HCT116 (cell line): ENCODE data around the gene CDH23. TPM values are rescaled to one million over a fixed set of nuclear protein-coding genes. Genes with fewer than 3 reads are reported as not detected.

Experiments used
- ATAC-seq: fragments of 200-7000 bp; cut with Tn5 transposase; 2 replicates; pipeline ENCODE4 v1.9.1; 2020; ENCODE audit warnings: mild to moderate bottlenecking, moderate library complexity
- BruUV-seq: library from RNA; stranded (reverse); fragments of 400-500 nt; replicated peaks from 2 replicates; lab custom pipeline; 2021; lab: Mats Ljungman, UMichigan
- CTCF ChIA-PET: fragments of 300-600 bp; sonication (Branson Sonifier 250); formaldehyde crosslinking; loops from one replicate; lab custom pipeline; 2021; ENCODE audit warnings: antibody characterized with exemption; lab: Charles Lee
- POLR2A ChIA-PET: fragments of 300-600, 350-600 bp; sonication (Branson Sonifier 250); formaldehyde crosslinking; loops from one replicate; lab custom pipeline; 2021; ENCODE audit warnings: antibody characterized with exemption; lab: Charles Lee
- RAD21 ChIA-PET, 2 experiments: fragments of 300-600 bp; sonication (Branson Sonifier 250); formaldehyde crosslinking; loops; one replicate each; lab custom pipeline; 2023; ENCODE audit warnings: low total read pairs in 2 of 2; ENCODE audit not compliant: uncharacterized antibody in 2 of 2, unreplicated experiment in 2 of 2, low non-redundant PET in 1 of 2; lab: Charles Lee
- DNase-seq: peaks from one replicate; pipeline ENCODE4 v3.0.0-alpha.2; 2010; ENCODE audit warnings: low read depth, low spot score
- H2AFZ ChIP-seq: fragments of 200-600 bp; shearing (Covaris generic), sonication (generic); 2 replicates; pipeline ENCODE4 v1.6.1; 2017; ENCODE audit warnings: low read depth, mixed run types, mixed read lengths, antibody characterized with exemption, low read length; ENCODE audit not compliant: poor library complexity, severe bottlenecking
- H3K27ac ChIP-seq: 2 replicates; pipeline ENCODE4 v1.5.1; 2012; ENCODE audit warnings: low read depth, low read length
- H3K27me3 ChIP-seq: fragments of 200-600 bp; sonication (generic); 2 replicates; pipeline ENCODE4 v1.6.1; 2016; ENCODE audit warnings: mixed run types, low read length, mixed read lengths; ENCODE audit not compliant: insufficient read depth
- H3K36me3 ChIP-seq, 2 experiments: fragments of 200-500 bp in 1 of 2; fragments of 200-600 bp in 1 of 2; sonication (Bioruptor generic) in 1 of 2; sonication (generic) in 1 of 2; 2 replicates each; pipeline versions ENCODE4 v1.5.1 to v1.6.1; 2014 to 2016; ENCODE audit warnings: low read length in 2 of 2, inconsistent platforms in 1 of 2, mixed read lengths in 1 of 2, mixed run types in 1 of 2; ENCODE audit not compliant: insufficient read depth in 2 of 2, control insufficient read depth in 1 of 2
- H3K4me1 ChIP-seq, 2 experiments: fragments of 200-600 bp in 1 of 2; sonication (generic) in 1 of 2; 2 replicates each; pipeline versions ENCODE4 v1.5.1 to v1.6.1; 2012 to 2017; ENCODE audit warnings: low read length in 2 of 2, inconsistent platforms in 1 of 2, mild to moderate bottlenecking in 1 of 2, mixed read lengths in 1 of 2, mixed run types in 1 of 2, moderate library complexity in 1 of 2; ENCODE audit not compliant: insufficient read depth in 2 of 2, control insufficient read depth in 1 of 2
- H3K4me2 ChIP-seq: fragments of 200-600 bp; sonication (generic); 2 replicates; pipeline ENCODE4 v1.6.1; 2017; ENCODE audit warnings: mixed run types, low read length, mixed read lengths
- H3K4me3 ChIP-seq, 2 experiments: fragments of 200-600 bp in 1 of 2; sonication (generic) in 1 of 2; replicated peaks in 1 of 2; 2 replicates each; pipeline ENCODE4 v1.5.1; 2011 to 2016; ENCODE audit warnings: low read length in 2 of 2, control low read depth in 1 of 2, low read depth in 1 of 2, mild to moderate bottlenecking in 1 of 2, mixed read lengths in 1 of 2, mixed run types in 1 of 2
- H3K79me2 ChIP-seq: fragments of 200-600 bp; sonication (generic); 2 replicates; pipeline ENCODE4 v1.6.1; 2017; ENCODE audit warnings: mild to moderate bottlenecking, mixed run types, low read length, moderate library complexity, mixed read lengths; ENCODE audit not compliant: insufficient read depth
- H3K9ac ChIP-seq: fragments of 200-600 bp; sonication (generic); 2 replicates; pipeline ENCODE4 v1.6.1; 2016; ENCODE audit warnings: low read length, mixed read lengths
- H3K9me2 ChIP-seq: fragments of 200-600 bp; sonication (generic), shearing (Covaris generic); 2 replicates; pipeline ENCODE4 v1.6.1; 2017; ENCODE audit warnings: mixed run types, mild to moderate bottlenecking, moderate library complexity; ENCODE audit not compliant: insufficient read depth
- H3K9me3 ChIP-seq, 2 experiments: fragments of 200-500 bp in 1 of 2; fragments of 200-600 bp in 1 of 2; sonication (Bioruptor generic) in 1 of 2; sonication (generic) in 1 of 2; 2 replicates each; pipeline ENCODE4 v1.6.1; 2014 to 2017; ENCODE audit warnings: low read length in 2 of 2, mixed read lengths in 2 of 2, inconsistent platforms in 1 of 2, low read depth in 1 of 2, mild to moderate bottlenecking in 1 of 2, mixed run types in 1 of 2, moderate library complexity in 1 of 2; ENCODE audit not compliant: control insufficient read depth in 1 of 2, insufficient read depth in 1 of 2
- H4K20me1 ChIP-seq: fragments of 200-600 bp; sonication (generic), shearing (Covaris generic); 2 replicates; pipeline ENCODE4 v1.6.1; 2017; ENCODE audit warnings: mixed run types, mild to moderate bottlenecking, moderate library complexity; ENCODE audit not compliant: insufficient read depth
- CBX3 ChIP-seq: IDR thresholded peaks from 2 replicates; pipeline ENCODE4 v1.6.1; 2012; ENCODE audit warnings: low read depth
- CEBPB ChIP-seq: IDR thresholded peaks from 2 replicates; pipeline ENCODE4 v1.6.1; 2012; ENCODE audit warnings: low read depth
- EGR1 ChIP-seq: IDR thresholded peaks from 2 replicates; pipeline ENCODE4 v1.6.1; 2012; ENCODE audit warnings: low read depth
- ELF1 ChIP-seq: IDR thresholded peaks from 2 replicates; pipeline ENCODE4 v1.6.1; 2012; ENCODE audit warnings: low read depth, borderline replicate concordance
- EZH2 ChIP-seq: fragments of 200-600 bp; sonication (generic); IDR thresholded peaks from 2 replicates; pipeline ENCODE4 v1.6.1; 2017; ENCODE audit warnings: antibody characterized with exemption, mixed run types
- JUND ChIP-seq: IDR thresholded peaks from 2 replicates; pipeline ENCODE4 v1.6.1; 2012
- POLR2A ChIP-seq: IDR thresholded peaks from 2 replicates; pipeline ENCODE4 v1.7.0; 2011; ENCODE audit warnings: borderline replicate concordance; ENCODE audit not compliant: insufficient read depth, insufficient read length; ENCODE audit errors: extremely low read depth
- POLR2AphosphoS5 ChIP-seq: IDR thresholded peaks from 2 replicates; pipeline ENCODE4 v1.6.1; 2011; ENCODE audit warnings: mild to moderate bottlenecking, low read depth, low read length, moderate library complexity
- RAD21 ChIP-seq: IDR thresholded peaks from 2 replicates; pipeline ENCODE4 v1.6.1; 2012; ENCODE audit warnings: low read depth, mild to moderate bottlenecking
- SIN3A ChIP-seq: IDR thresholded peaks from 2 replicates; pipeline ENCODE4 v1.6.1; 2012; ENCODE audit warnings: low read depth
- SP1 ChIP-seq: IDR thresholded peaks from 2 replicates; pipeline ENCODE4 v1.6.1; 2012; ENCODE audit warnings: low read depth
- SRF ChIP-seq: IDR thresholded peaks from 2 replicates; pipeline ENCODE4 v1.6.1; 2012; ENCODE audit warnings: low read depth
- TCF7L2 ChIP-seq: IDR thresholded peaks from 2 replicates; pipeline ENCODE4 v1.7.0; 2011; ENCODE audit warnings: borderline replicate concordance, inconsistent platforms; ENCODE audit not compliant: insufficient read depth, insufficient read length; ENCODE audit errors: extremely low read depth
- YY1 ChIP-seq: IDR thresholded peaks from 2 replicates; pipeline ENCODE4 v1.6.1; 2011; ENCODE audit warnings: low read length, low read depth, moderate library complexity, mild to moderate bottlenecking; ENCODE audit not compliant: insufficient replicate concordance; ENCODE audit errors: extremely low read depth
- ZFX ChIP-seq: fragments of 450-650 bp; IDR thresholded peaks from 2 replicates; pipeline ENCODE4 v1.6.1; 2017
- ZNF274 ChIP-seq: fragments of 200-500 bp; sonication (Bioruptor generic); IDR thresholded peaks from 2 replicates; pipeline ENCODE4 v1.6.1; 2014; ENCODE audit warnings: mild to moderate bottlenecking, low read depth, low read length, inconsistent platforms
- intact Hi-C: fragments of 100-400 bp; cut with micrococcal nuclease; formaldehyde crosslinking; loops from 2 replicates; pipeline ENCODE4 v1.10.0; 2022
- total RNA-seq: library from RNA; stranded (reverse); gene quantifications from one replicate; pipeline ENCODE4 v1.2.1, GENCODE V29; 2021; ENCODE audit not compliant: unreplicated experiment
- TF ChIP-seq, protein P1 (sequence below): IDR thresholded peaks from 2 replicates; pipeline ENCODE4 v1.6.1; 2012
- TF ChIP-seq, protein P2 (sequence below): IDR thresholded peaks from 2 replicates; pipeline ENCODE4 v1.6.1; 2012
- TF ChIP-seq, protein P3 (sequence below): IDR thresholded peaks from 2 replicates; pipeline ENCODE4 v1.6.1; 2011; ENCODE audit warnings: mild to moderate bottlenecking, low read length, moderate library complexity; ENCODE audit not compliant: insufficient replicate concordance; ENCODE audit errors: extremely low read depth
- TF ChIP-seq, protein P4 (sequence below), 3 experiments: fragments of 200-600 bp in 1 of 3; sonication (generic) in 1 of 3; IDR thresholded peaks in 2 of 3; conservative IDR thresholded peaks in 1 of 3; 2 replicates each; pipeline ENCODE4 v1.5.1; 2012 to 2017; ENCODE audit warnings: low read depth in 2 of 3, low read length in 2 of 3, antibody characterized with exemption in 1 of 3, borderline replicate concordance in 1 of 3, control low read depth in 1 of 3, mild to moderate bottlenecking in 1 of 3, mixed read lengths in 1 of 3, mixed run types in 1 of 3, moderate library complexity in 1 of 3; ENCODE audit not compliant: insufficient read depth in 1 of 3

The CDH23 gene
- total RNA-seq, 1 experiment from 2014 or later: not detected

DNA sequence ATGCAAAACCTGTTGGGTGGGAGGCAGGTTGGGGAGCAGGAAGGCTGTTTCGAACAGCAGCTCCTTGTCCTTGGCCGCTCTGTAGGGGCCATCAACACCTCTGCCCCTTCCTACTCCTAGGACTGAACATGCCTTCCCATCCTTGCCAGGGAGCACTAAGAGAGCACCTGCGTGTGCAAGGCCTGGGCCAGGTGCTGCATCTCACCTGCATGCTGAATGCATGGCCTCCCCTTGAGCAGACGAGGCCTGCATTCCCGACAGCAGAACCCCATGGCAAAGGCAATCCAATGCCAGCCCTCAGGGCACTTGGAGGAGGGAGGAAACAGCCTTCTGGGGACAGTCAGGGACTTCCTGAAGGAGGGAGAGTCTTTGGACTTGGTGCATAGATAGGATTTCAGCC is 365.6 kb downstream of the CDH23 start:
- Histone ChIP-seq H4K20me1 (no peaks in the 10 kb centered on the region), H3K9me3 (no peaks in the 10 kb centered on the region), H3K27me3 (no peaks in the 10 kb centered on the region), H3K9me2 (no peaks in the 10 kb centered on the region), H3K4me1 (peaks cover 39 to 83% of the 10 kb centered on the region in 2 experiments), H3K36me3 (no peaks in the 10 kb centered on the region), H3K9ac (no peak overlapping the region), H3K4me2 (no peak overlapping the region; the same call in 1 of the 2 replicates), H2AFZ (no peak overlapping the region), H3K79me2 (0 out of 2 replicates have a peak, but pooled peaks cover 3% of the 10 kb centered on the region), H3K27ac (no peak overlapping the region), H3K4me3 (no peak overlapping the region)
- no peak for DNase-seq
- BruUV-seq: no TSS peak
- no peak for ATAC-seq
- TF ChIP-seq POLR2A: no peak
- no peak for TF ChIP-seq ZFX
- TF ChIP-seq, protein P1, sequence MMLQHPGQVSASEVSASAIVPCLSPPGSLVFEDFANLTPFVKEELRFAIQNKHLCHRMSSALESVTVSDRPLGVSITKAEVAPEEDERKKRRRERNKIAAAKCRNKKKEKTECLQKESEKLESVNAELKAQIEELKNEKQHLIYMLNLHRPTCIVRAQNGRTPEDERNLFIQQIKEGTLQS: no peak
- TF ChIP-seq RAD21: no peak
- TF ChIP-seq TCF7L2: no peak
- no peak for TF ChIP-seq SP1
- no peak for TF ChIP-seq EZH2
- TF ChIP-seq SRF: no peak
- TF ChIP-seq, protein P2, sequence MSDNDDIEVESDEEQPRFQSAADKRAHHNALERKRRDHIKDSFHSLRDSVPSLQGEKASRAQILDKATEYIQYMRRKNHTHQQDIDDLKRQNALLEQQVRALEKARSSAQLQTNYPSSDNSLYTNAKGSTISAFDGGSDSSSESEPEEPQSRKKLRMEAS: no peak
- TF ChIP-seq CEBPB: no peak
- TF ChIP-seq, protein P3, sequence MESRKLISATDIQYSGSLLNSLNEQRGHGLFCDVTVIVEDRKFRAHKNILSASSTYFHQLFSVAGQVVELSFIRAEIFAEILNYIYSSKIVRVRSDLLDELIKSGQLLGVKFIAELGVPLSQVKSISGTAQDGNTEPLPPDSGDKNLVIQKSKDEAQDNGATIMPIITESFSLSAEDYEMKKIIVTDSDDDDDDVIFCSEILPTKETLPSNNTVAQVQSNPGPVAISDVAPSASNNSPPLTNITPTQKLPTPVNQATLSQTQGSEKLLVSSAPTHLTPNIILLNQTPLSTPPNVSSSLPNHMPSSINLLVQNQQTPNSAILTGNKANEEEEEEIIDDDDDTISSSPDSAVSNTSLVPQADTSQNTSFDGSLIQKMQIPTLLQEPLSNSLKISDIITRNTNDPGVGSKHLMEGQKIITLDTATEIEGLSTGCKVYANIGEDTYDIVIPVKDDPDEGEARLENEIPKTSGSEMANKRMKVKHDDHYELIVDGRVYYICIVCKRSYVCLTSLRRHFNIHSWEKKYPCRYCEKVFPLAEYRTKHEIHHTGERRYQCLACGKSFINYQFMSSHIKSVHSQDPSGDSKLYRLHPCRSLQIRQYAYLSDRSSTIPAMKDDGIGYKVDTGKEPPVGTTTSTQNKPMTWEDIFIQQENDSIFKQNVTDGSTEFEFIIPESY: no peak
- TF ChIP-seq JUND: no peak
- no peak for TF ChIP-seq YY1
- no peak for TF ChIP-seq EGR1
- TF ChIP-seq CBX3: no peak
- no peak for TF ChIP-seq POLR2AphosphoS5
- TF ChIP-seq SIN3A: no peak
- TF ChIP-seq, protein P4, sequence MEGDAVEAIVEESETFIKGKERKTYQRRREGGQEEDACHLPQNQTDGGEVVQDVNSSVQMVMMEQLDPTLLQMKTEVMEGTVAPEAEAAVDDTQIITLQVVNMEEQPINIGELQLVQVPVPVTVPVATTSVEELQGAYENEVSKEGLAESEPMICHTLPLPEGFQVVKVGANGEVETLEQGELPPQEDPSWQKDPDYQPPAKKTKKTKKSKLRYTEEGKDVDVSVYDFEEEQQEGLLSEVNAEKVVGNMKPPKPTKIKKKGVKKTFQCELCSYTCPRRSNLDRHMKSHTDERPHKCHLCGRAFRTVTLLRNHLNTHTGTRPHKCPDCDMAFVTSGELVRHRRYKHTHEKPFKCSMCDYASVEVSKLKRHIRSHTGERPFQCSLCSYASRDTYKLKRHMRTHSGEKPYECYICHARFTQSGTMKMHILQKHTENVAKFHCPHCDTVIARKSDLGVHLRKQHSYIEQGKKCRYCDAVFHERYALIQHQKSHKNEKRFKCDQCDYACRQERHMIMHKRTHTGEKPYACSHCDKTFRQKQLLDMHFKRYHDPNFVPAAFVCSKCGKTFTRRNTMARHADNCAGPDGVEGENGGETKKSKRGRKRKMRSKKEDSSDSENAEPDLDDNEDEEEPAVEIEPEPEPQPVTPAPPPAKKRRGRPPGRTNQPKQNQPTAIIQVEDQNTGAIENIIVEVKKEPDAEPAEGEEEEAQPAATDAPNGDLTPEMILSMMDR (IDR thresholded peaks at IDR 0.05 in 2 of 3, conservative IDR thresholded peaks at IDR 0.05 in 1 of 3; ENCODE audit: borderline replicate concordance in 1 of 3, insufficient read depth in 1 of 3, low read depth in 2 of 3, low read length in 2 of 3): no peak
- TF ChIP-seq ELF1: no peak
- TF ChIP-seq ZNF274: no peak
- intact Hi-C loops: no loop called here
- ChIA-PET RAD21 (no interaction called here), CTCF (no interaction called here), POLR2A (interaction anchor here (1.0 kb wide), 1 partner anchor 11 kb away, joined by 3 read pairs; the partner anchor contains the start of gene VSIR)
